GM12878 (cell line): Measurements from ENCODE around the gene SIRT2.
"Not testable (repeated sequence)": the region's sequence is repeated elsewhere in the genome, so short reads cannot be mapped to it uniquely, and the experiment has no call there.

Experiments
- CHD4 ChIP-seq: fragments of 200-600 bp; sonication (generic); IDR thresholded peaks from 2 replicates; pipeline ENCODE4 v1.6.1; 2016; ENCODE audit warnings: mild to moderate bottlenecking
- E2F4 ChIP-seq: IDR thresholded peaks from 2 replicates; pipeline ENCODE4 v1.6.1; 2012; ENCODE audit warnings: low read depth, low read length, improper control_type of control experiment
- ESRRA ChIP-seq: IDR thresholded peaks from 2 replicates; pipeline ENCODE4 v1.6.1; 2012; ENCODE audit warnings: mild to moderate bottlenecking, low read length, improper control_type of control experiment
- FOS ChIP-seq: IDR thresholded peaks from 3 replicates; pipeline ENCODE4 v1.6.1; 2011; ENCODE audit warnings: borderline replicate concordance; ENCODE audit not compliant: insufficient read length; ENCODE audit errors: extremely low read depth
- POLR2AphosphoS5 ChIP-seq: IDR thresholded peaks from 2 replicates; pipeline ENCODE4 v1.6.1; 2011; ENCODE audit warnings: mild to moderate bottlenecking, low read length, inconsistent platforms
- SIN3A ChIP-seq: IDR thresholded peaks from 2 replicates; pipeline ENCODE4 v1.6.1; 2012; ENCODE audit warnings: low read depth, low read length, improper control_type of control experiment
- SIX5 ChIP-seq: IDR thresholded peaks from 2 replicates; pipeline ENCODE4 v1.6.1; 2011; ENCODE audit warnings: mild to moderate bottlenecking, low read depth, low read length, moderate library complexity; ENCODE audit not compliant: severe bottlenecking
- ZBTB40 ChIP-seq: fragments of 450-650 bp; IDR thresholded peaks from 2 replicates; pipeline ENCODE4 v1.6.1; 2016; ENCODE audit warnings: mild to moderate bottlenecking, moderate library complexity, borderline replicate concordance

DNA sequence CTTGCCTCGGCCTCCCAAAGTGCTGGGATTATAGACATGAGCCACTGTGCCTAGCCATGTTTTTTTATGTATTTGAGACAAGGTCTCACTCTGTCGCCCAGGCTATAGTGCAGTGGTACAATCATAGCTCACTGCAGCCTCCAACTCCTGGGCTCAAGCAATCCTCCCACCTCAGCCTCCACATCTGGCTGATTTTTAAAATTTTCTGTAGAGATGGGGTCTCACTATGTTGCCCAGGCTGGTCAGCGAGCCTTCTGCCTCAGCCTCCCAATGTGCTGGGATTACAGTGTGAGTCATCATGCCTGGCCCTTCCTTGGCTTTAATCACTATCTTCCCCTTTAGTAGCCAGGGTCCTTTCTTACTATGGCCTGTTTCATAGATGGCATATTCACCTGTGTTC lies 14.7 kb downstream of the SIRT2 start:
- not testable (repeated sequence) for TF ChIP-seq SIX5, SIN3A, ESRRA, CHD4, FOS, ZBTB40, POLR2AphosphoS5, E2F4
